Subcutaneous preadipocyte (primary cell): ENCODE measurements around the gene SYPL2. TPM values are rescaled to one million over a fixed set of nuclear protein-coding genes. Genes with fewer than 3 reads are reported as not detected.

ENCODE experiments used
- total RNA-seq: library from RNA; depleted of rRNA; stranded (reverse); fragments of >200 nt; gene quantifications from 2 replicates; pipeline ENCODE4 v1.2.3, GENCODE V29; 2012

The SYPL2 gene
- 2.0 and 5.5 TPM in 2 replicates for total RNA-seq

GRCh38 chr1:109466452-109467300, at the start of gene SYPL2:
SYPL2 (plus strand) TSS chr1:109466546; CDS start chr1:109466844, 298 bp downstream.

GRCh38 chr1:109426281-109427170, 39.8 kb upstream of the SYPL2 start, which contains the start of gene PSMA5:
PSMA5 (minus strand) TSS chr1:109426448; CDS start chr1:109426330, 118 bp downstream.

DNA sequence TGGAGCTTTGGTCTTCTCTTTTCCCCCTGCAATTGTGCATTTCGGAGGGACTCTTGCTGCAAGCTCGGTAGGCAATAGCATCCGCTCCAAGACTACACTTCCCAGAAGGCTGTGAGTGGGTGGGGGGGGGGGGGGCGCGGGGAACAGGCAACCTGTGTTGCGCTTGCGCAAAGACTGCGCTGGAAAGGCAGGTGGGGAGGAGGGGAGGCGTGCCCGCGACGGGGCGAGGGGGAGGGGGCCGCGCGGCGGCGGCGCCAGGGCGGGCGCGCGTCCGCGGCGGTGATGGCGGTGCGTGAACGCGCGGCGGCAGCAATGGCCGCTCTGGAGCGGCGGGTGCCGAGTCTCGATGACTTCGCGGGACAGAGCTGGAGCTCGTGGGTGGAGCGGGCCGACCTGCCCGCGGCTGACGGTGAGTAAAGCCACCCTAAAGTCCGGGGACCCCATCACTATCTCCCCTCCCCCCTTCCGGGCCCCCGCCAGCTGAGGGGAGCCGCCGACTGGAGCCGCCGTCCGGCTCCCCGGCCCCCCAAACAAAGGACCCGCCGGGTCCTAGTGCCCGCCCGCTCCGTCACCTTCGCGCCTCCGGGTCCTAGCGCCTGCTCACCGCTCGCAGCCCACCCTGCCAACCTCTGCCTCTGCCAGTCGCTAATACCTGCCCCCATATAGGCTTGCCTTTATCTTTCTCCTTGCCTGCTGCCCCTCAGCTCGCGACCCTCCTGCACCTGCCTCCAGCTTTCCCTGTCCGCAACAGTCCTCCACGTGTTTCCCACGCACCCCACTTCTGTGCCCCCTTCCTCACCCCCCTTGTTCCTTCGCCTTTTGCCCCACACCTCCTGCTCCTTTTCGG, 17.5 kb downstream of the SYPL2 start, which contains the start of gene ATXN7L2:
Gene ATXN7L2, plus strand, starts transcription at position 234 of the 847 bp plus-strand sequence. Its CDS starts 49 bp downstream, at position 283.

GRCh38 chr1:109493805-109494539, 27.6 kb downstream of the SYPL2 start, which contains the start of gene CYB561D1:
CYB561D1 (plus strand) TSS chr1:109494094; CDS start chr1:109494140, 46 bp downstream.

DNA sequence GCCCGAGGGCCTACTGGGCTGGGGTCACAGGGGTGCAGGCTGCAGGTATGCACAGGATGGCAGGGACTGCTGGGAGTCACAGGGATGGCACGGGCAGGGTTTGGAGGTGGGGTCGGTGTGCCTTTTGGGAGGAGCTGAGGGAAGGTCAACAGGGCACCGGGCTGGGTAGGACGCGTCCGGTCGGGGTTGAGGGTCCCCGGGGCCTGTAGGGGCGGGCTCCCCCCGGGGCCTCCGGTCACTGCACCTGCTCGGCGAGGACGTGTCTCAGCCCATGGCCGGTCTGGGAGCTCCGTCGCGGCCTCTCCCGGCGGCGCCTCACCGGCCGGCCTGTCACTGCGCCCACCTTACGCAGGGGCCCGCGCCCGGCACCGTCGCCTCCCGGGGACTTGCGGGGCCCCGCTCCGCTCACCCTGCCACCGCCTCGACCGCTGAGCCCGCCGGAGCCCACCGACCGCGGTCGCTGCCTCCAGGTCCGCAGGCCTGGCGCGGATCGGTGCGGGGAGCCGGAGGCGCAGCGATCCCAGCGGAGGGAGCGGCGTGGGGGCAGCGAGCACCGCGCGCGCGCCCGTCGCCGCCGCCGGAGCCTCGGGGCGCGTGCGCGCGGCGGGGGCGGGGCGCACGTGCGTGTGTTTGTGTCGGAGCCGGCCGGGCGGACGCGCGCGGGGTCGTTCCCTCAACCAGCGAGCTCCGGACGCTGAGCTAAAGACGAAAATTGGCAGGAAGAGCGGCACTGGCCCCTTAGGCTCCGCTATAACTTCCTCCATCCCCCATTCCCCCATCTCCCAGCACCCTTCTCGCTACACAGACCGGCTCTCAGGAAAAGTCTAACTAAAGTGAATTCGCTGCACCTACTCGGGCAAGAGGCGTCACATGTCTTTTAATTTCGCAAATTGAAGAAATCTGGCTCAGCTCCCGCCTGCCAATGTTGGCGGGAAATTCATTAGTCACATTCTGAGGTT, 43.1 kb downstream of the SYPL2 start, which contains the start of gene AMIGO1:
Gene AMIGO1, minus strand, starts transcription at position 552 of the 959 bp plus-strand sequence. CDS start 815 bp downstream, outside the sequence.

Other genes with a start within 250 kb of the SYPL2 start
- gene CELSR2, start 217.0 kb upstream of the SYPL2 start, total RNA-seq, result under 0.01 TPM in 2 replicates
- gene PSRC1, start 183.4 kb upstream of the SYPL2 start, total RNA-seq, result 13.6 and 20.9 TPM in 2 replicates
- gene MYBPHL, start 159.5 kb upstream of the SYPL2 start, total RNA-seq, result not detected in 2 replicates
- gene SORT1, start 68.6 kb upstream of the SYPL2 start, total RNA-seq, result 1.1 and 1.2 TPM in 2 replicates
- 54.5 and 64.3 TPM in 2 replicates for gene PSMA5, start 40.1 kb upstream of the SYPL2 start, total RNA-seq
- 2.7 and 5.9 TPM in 2 replicates for gene ATXN7L2, start 17.4 kb downstream of the SYPL2 start, total RNA-seq
- gene CYB561D1, start 27.5 kb downstream of the SYPL2 start, total RNA-seq, result 4.5 and 4.8 TPM in 2 replicates
- 0.39 and 0.73 TPM in 2 replicates for gene AMIGO1, start 43.2 kb downstream of the SYPL2 start, total RNA-seq
- gene GPR61, start 73.3 kb downstream of the SYPL2 start, total RNA-seq, result under 0.01 and 0.39 TPM in 2 replicates
- gene GNAI3, start 82.1 kb downstream of the SYPL2 start, total RNA-seq, result 14.0 and 16.6 TPM in 2 replicates
- gene GNAT2, start 153.1 kb downstream of the SYPL2 start, total RNA-seq, result not detected in 2 replicates
- 59.5 and 63.7 TPM in 2 replicates for gene AMPD2, start 153.3 kb downstream of the SYPL2 start, total RNA-seq
- 5.9 and 10.2 TPM in 2 replicates for gene GSTM4, start 189.6 kb downstream of the SYPL2 start, total RNA-seq
- gene GSTM2, start 201.5 kb downstream of the SYPL2 start, total RNA-seq, result 10.2 and 18.0 TPM in 2 replicates
- gene GSTM1, start 221.3 kb downstream of the SYPL2 start, total RNA-seq, result 13.7 and 16.2 TPM in 2 replicates
- gene GSTM5, start 245.7 kb downstream of the SYPL2 start, total RNA-seq, result 2.0 and 4.4 TPM in 2 replicates